Measurements from ENCODE around the gene CAND2.
A peak's percentile ranks its signal among the peaks of the same experiment; 100 is the strongest.

Gene CAND2

GRCh38 chr3:12825156-12825555, 28.7 kb downstream of the CAND2 start:
- ATAC-seq (no peak), DNase-seq (no peak)
- Mint-ChIP-seq H3K27me3 (no peaks in the 10 kb centered on the region), H3K36me3 (ENCODE audit: low read depth) (no peaks in the 10 kb centered on the region), H3K27ac (no peak overlapping the region), H3K9me3 (no peaks in the 10 kb centered on the region), H3K4me3 (no peak overlapping the region), H3K4me1 (no peaks in the 10 kb centered on the region)

- no peak for DNase-seq
- peaks cover 17% of the 10 kb centered on the region for H3K36me3 Mint-ChIP-seq (ENCODE audit: low read depth)
- peaks cover 2% of the 10 kb centered on the region for H3K4me1 Mint-ChIP-seq
- no peak for ATAC-seq
- H3K27me3 Mint-ChIP-seq, result no peaks in the 10 kb centered on the region
- no peaks in the 10 kb centered on the region for H3K9me3 Mint-ChIP-seq
- no peak overlapping the region for H3K27ac Mint-ChIP-seq
- no peak overlapping the region for H3K4me3 Mint-ChIP-seq
Measured at GRCh38 chr3:12828751-12829150, 32.3 kb downstream of the CAND2 start.

- H3K36me3 Mint-ChIP-seq (ENCODE audit: low read depth), result peaks cover 23% of the 10 kb centered on the region
- ATAC-seq (no peak), DNase-seq (no peak)
- no peak overlapping the region for H3K27ac Mint-ChIP-seq
- no peaks in the 10 kb centered on the region for H3K27me3 Mint-ChIP-seq
- H3K4me1 Mint-ChIP-seq, result peaks cover 5% of the 10 kb centered on the region
- no peak overlapping the region for H3K4me3 Mint-ChIP-seq
- no peaks in the 10 kb centered on the region for H3K9me3 Mint-ChIP-seq
Measured at GRCh38 chr3:12829404-12829803, 32.9 kb downstream of the CAND2 start.

- ATAC-seq (no peak), DNase-seq (no peak)
- no peak overlapping the region for H3K27ac Mint-ChIP-seq
- no peaks in the 10 kb centered on the region for H3K9me3 Mint-ChIP-seq
- no peaks in the 10 kb centered on the region for H3K27me3 Mint-ChIP-seq
- peaks cover 31% of the 10 kb centered on the region for H3K36me3 Mint-ChIP-seq (ENCODE audit: low read depth)
- peaks cover 5% of the 10 kb centered on the region for H3K4me1 Mint-ChIP-seq
- H3K4me3 Mint-ChIP-seq, result no peak overlapping the region
Measured at GRCh38 chr3:12829886-12830784, 33.7 kb downstream of the CAND2 start.

- H3K4me1 Mint-ChIP-seq, result peaks cover 7% of the 10 kb centered on the region
- peaks cover 37% of the 10 kb centered on the region for H3K36me3 Mint-ChIP-seq (ENCODE audit: low read depth)
- H3K4me3 Mint-ChIP-seq, result no peak overlapping the region
- H3K27ac Mint-ChIP-seq, result no peak overlapping the region
- DNase-seq (no peak), ATAC-seq (no peak)
- no peaks in the 10 kb centered on the region for H3K9me3 Mint-ChIP-seq
- no peaks in the 10 kb centered on the region for H3K27me3 Mint-ChIP-seq
Measured at GRCh38 chr3:12830785-12831156, 34.3 kb downstream of the CAND2 start.

GRCh38 chr3:12831301-12831866, 34.9 kb downstream of the CAND2 start:
- Mint-ChIP-seq H3K9me3 (no peaks in the 10 kb centered on the region), H3K4me1 (peaks cover 10% of the 10 kb centered on the region), H3K4me3 (no peak overlapping the region), H3K27ac (peak overlapping the region; percentile 52), H3K27me3 (no peaks in the 10 kb centered on the region), H3K36me3 (ENCODE audit: low read depth) (peaks cover 43% of the 10 kb centered on the region)
- no peak for ATAC-seq
- no peak for DNase-seq

- peaks cover 55% of the 10 kb centered on the region for H3K36me3 Mint-ChIP-seq (ENCODE audit: low read depth)
- H3K27ac Mint-ChIP-seq, result peak overlapping the region; percentile 9
- no peaks in the 10 kb centered on the region for H3K9me3 Mint-ChIP-seq
- DNase-seq (no peak), ATAC-seq (no peak)
- H3K4me1 Mint-ChIP-seq, result peaks cover 21% of the 10 kb centered on the region
- no peak overlapping the region for H3K4me3 Mint-ChIP-seq
- H3K27me3 Mint-ChIP-seq, result no peaks in the 10 kb centered on the region
Measured at GRCh38 chr3:12832350-12833221, 36.1 kb downstream of the CAND2 start.

- Mint-ChIP-seq H3K27ac (peak overlapping the region; percentile 69), H3K4me3 (no peak overlapping the region), H3K9me3 (no peaks in the 10 kb centered on the region), H3K36me3 (ENCODE audit: low read depth) (peaks cover 64% of the 10 kb centered on the region), H3K4me1 (peaks cover 30% of the 10 kb centered on the region), H3K27me3 (no peaks in the 10 kb centered on the region)
- ATAC-seq (peak; percentile 7), DNase-seq (no peak)
Measured at GRCh38 chr3:12833222-12834161, 37.0 kb downstream of the CAND2 start.

- DNase-seq (no peak), ATAC-seq (no peak)
- Mint-ChIP-seq H3K36me3 (ENCODE audit: low read depth) (peaks cover 81% of the 10 kb centered on the region), H3K4me3 (no peak overlapping the region), H3K4me1 (peaks cover 46% of the 10 kb centered on the region), H3K27ac (peak overlapping the region; percentile 99), H3K27me3 (no peaks in the 10 kb centered on the region), H3K9me3 (no peaks in the 10 kb centered on the region)
Measured at GRCh38 chr3:12835052-12835665, 38.7 kb downstream of the CAND2 start.

GRCh38 chr3:12837295-12837986, 41.0 kb downstream of the CAND2 start:
- peak overlapping the region; percentile 99 for H3K27ac Mint-ChIP-seq
- no peaks in the 10 kb centered on the region for H3K9me3 Mint-ChIP-seq
- H3K4me3 Mint-ChIP-seq, result peak overlapping the region; percentile 98
- peaks cover 61% of the 10 kb centered on the region for H3K4me1 Mint-ChIP-seq
- DNase-seq (no peak), ATAC-seq (no peak)
- H3K27me3 Mint-ChIP-seq, result no peaks in the 10 kb centered on the region
- H3K36me3 Mint-ChIP-seq (ENCODE audit: low read depth), result peaks cover 91% of the 10 kb centered on the region

GRCh38 chr3:12838179-12838965, 41.9 kb downstream of the CAND2 start:
- Mint-ChIP-seq H3K4me3 (peak overlapping the region; percentile 98), H3K27ac (peak overlapping the region; percentile 99), H3K27me3 (no peaks in the 10 kb centered on the region), H3K36me3 (ENCODE audit: low read depth) (peaks cover 83% of the 10 kb centered on the region), H3K9me3 (no peaks in the 10 kb centered on the region), H3K4me1 (peaks cover 58% of the 10 kb centered on the region)
- DNase-seq, result no peak
- ATAC-seq, result no peak

- ATAC-seq (no peak), DNase-seq (no peak)
- H3K27me3 Mint-ChIP-seq, result no peaks in the 10 kb centered on the region
- H3K4me1 Mint-ChIP-seq, result peaks cover 56% of the 10 kb centered on the region
- H3K27ac Mint-ChIP-seq, result peak overlapping the region; percentile 99
- peak overlapping the region; percentile 98 for H3K4me3 Mint-ChIP-seq
- H3K36me3 Mint-ChIP-seq (ENCODE audit: low read depth), result peaks cover 73% of the 10 kb centered on the region
- H3K9me3 Mint-ChIP-seq, result no peaks in the 10 kb centered on the region
Measured at GRCh38 chr3:12839156-12839946, 42.9 kb downstream of the CAND2 start.

All from activated naive CD8-positive, alpha-beta T cell treated with anti-CD3 and anti-CD28 coated beads, Interleukin-2, amount 50 U/mL, for 24 hours (primary cell).